ENCODE measurements around the gene OR10H2. TPM values are rescaled to one million over a fixed set of nuclear protein-coding genes. Genes with fewer than 3 reads are reported as not detected.

The OR10H2 gene
- total and polyA plus RNA-seq, 2 experiments from 2014 or later = not detected

- Histone ChIP-seq H3K9me3 (ENCODE audit: low read depth) (no peaks in the 10 kb centered on the region), H3K4me3 (no peak overlapping the region), H3K27me3 (no peaks in the 10 kb centered on the region), H3K36me3 (no peaks in the 10 kb centered on the region), H3K4me1 (ENCODE audit: low read depth) (no peaks in the 10 kb centered on the region), H3K27ac (no peak overlapping the region)
- TF ChIP-seq CTCF (IDR thresholded peaks at IDR 0.05; ENCODE audit: low read depth, low read length) = no peak
- no peak for DNase-seq (ENCODE audit: low read depth in 1 of 2, low spot score in 1 of 2)
Observed at GRCh38 chr19:15717809-15718208, 10.0 kb upstream of the OR10H2 start.

GRCh38 chr19:15721268-15721667 is 6.6 kb upstream of the OR10H2 start:
- no peak for TF ChIP-seq CTCF (IDR thresholded peaks at IDR 0.05; ENCODE audit: low read depth, low read length)
- Histone ChIP-seq H3K4me1 (ENCODE audit: low read depth) (no peaks in the 10 kb centered on the region), H3K27ac (no peak overlapping the region), H3K27me3 (no peaks in the 10 kb centered on the region), H3K9me3 (ENCODE audit: low read depth) (no peaks in the 10 kb centered on the region), H3K36me3 (no peaks in the 10 kb centered on the region), H3K4me3 (no peak overlapping the region)
- DNase-seq (ENCODE audit: low read depth in 1 of 2, low spot score in 1 of 2) = no peak

DNA sequence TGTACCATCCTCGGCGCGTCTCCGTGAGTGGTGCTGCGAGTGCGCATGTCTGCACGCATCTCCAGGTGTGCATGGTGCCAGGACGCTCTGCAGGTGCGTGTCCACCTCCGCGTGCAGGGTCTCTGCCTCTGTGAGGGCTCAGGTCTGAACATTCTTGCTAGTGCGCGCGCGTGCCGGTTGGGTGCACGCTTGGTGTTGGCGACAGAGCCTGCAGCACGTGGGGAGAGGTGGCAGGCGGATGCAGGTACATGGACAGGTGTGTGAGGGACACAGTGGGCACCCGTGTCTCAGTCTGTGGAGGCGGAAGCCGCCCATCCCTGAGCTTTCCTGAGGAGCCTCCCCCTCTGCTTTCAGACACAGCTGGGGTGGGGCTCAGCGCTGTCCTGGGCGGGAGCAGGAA is 4.9 kb upstream of the OR10H2 start:
- no peaks in the 10 kb centered on the region for H3K36me3 ChIP-seq
- H3K4me3 ChIP-seq = no peak overlapping the region
- no peak overlapping the region for H3K27ac ChIP-seq
- TF ChIP-seq CTCF (IDR thresholded peaks at IDR 0.05; ENCODE audit: low read depth, low read length) = no peak
- H3K9me3 ChIP-seq (ENCODE audit: low read depth) = no peaks in the 10 kb centered on the region
- DNase-seq (ENCODE audit: low read depth in 1 of 2, low spot score in 1 of 2) = no peak
- H3K4me1 ChIP-seq (ENCODE audit: low read depth) = no peaks in the 10 kb centered on the region
- H3K27me3 ChIP-seq = no peaks in the 10 kb centered on the region

DNA sequence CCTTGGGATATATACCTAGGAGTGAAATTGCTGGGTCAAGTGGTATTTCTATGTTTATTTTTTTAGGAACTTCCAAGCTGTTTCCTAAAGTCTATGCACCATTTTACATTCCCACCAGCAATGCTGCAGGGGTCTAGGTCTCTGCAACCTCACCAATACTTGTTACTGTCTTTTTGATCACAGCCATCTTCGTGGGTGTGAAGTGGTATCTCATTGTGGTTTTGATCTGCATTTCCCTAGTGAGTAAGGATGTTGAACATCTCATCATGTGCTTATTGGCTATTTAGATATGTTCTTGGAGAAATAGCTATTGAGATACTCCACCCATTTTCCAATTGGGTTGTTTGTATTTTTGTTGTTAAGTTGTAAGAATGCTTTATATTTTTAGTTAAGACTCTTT is 2.7 kb downstream of the OR10H2 start:
- Histone ChIP-seq H3K4me3 (no peak overlapping the region), H3K9me3 (ENCODE audit: low read depth) (no peaks in the 10 kb centered on the region), H3K27me3 (no peaks in the 10 kb centered on the region), H3K36me3 (no peaks in the 10 kb centered on the region), H3K27ac (no peak overlapping the region), H3K4me1 (ENCODE audit: low read depth) (no peaks in the 10 kb centered on the region)
- no peak for TF ChIP-seq CTCF (IDR thresholded peaks at IDR 0.05; ENCODE audit: low read depth, low read length)
- no peak for DNase-seq (ENCODE audit: low read depth in 1 of 2, low spot score in 1 of 2)

- DNase-seq (ENCODE audit: low read depth in 1 of 2, low spot score in 1 of 2) = no peak
- TF ChIP-seq CTCF (IDR thresholded peaks at IDR 0.05; ENCODE audit: low read depth, low read length) = no peak
- H3K4me1 ChIP-seq (ENCODE audit: low read depth) = no peaks in the 10 kb centered on the region
- H3K27ac ChIP-seq = no peak overlapping the region
- no peak overlapping the region for H3K4me3 ChIP-seq
- no peaks in the 10 kb centered on the region for H3K9me3 ChIP-seq (ENCODE audit: low read depth)
- no peaks in the 10 kb centered on the region for H3K27me3 ChIP-seq
- H3K36me3 ChIP-seq = no peaks in the 10 kb centered on the region
Observed at GRCh38 chr19:15732388-15732787, 4.6 kb downstream of the OR10H2 start.

- no peaks in the 10 kb centered on the region for H3K9me3 ChIP-seq (ENCODE audit: low read depth)
- no peaks in the 10 kb centered on the region for H3K36me3 ChIP-seq
- H3K27me3 ChIP-seq = no peaks in the 10 kb centered on the region
- no peak for DNase-seq (ENCODE audit: low read depth in 1 of 2, low spot score in 1 of 2)
- TF ChIP-seq CTCF (IDR thresholded peaks at IDR 0.05; ENCODE audit: low read depth, low read length) = no peak
- H3K4me1 ChIP-seq (ENCODE audit: low read depth) = no peaks in the 10 kb centered on the region
- H3K27ac ChIP-seq = no peak overlapping the region
- H3K4me3 ChIP-seq = no peak overlapping the region
Observed at GRCh38 chr19:15733895-15734294, 6.1 kb downstream of the OR10H2 start.

Data from cardiac muscle cell (in vitro differentiated cells and primary cell).